Epithelial cell of prostate (primary cell): ENCODE measurements around the gene HIBADH.
A peak's percentile ranks its signal among the peaks of the same experiment; 100 is the strongest.
"Not testable (repeated sequence)": the region's sequence is repeated elsewhere in the genome, so short reads cannot be mapped to it uniquely, and the experiment has no call there.

Experiments
- DNase-seq: peaks from one replicate; pipeline ENCODE4 v3.0.0-alpha.2; 2011; ENCODE audit warnings: low read depth, low spot score
- H3K27ac ChIP-seq: fragments of 450-650 bp; 2 replicates; pipeline ENCODE4 v1.5.1; 2017; ENCODE audit warnings: mild to moderate bottlenecking

HIBADH gene

GRCh38 chr7:27640884-27641574 lies 21.7 kb downstream of the HIBADH start:
- no peak for DNase-seq
- peak overlapping the region; percentile 76 for H3K27ac ChIP-seq

GRCh38 chr7:27639851-27640250 lies 22.8 kb downstream of the HIBADH start:
- H3K27ac ChIP-seq, result no peak overlapping the region
- DNase-seq, result no peak

- DNase-seq, H3K27ac ChIP-seq: not testable (repeated sequence)
Measured at GRCh38 chr7:27639048-27639447, 23.6 kb downstream of the HIBADH start.

- H3K27ac ChIP-seq, result no peak overlapping the region
Measured at GRCh38 chr7:27636326-27637006, 26.2 kb downstream of the HIBADH start.

GRCh38 chr7:27635728-27636127 lies 27.0 kb downstream of the HIBADH start:
- no peak overlapping the region for H3K27ac ChIP-seq
- DNase-seq, result no peak

More at GRCh38 chr7:27636326-27637006, 26.2 kb downstream of the HIBADH start:
- no peak for DNase-seq

- no peak overlapping the region for H3K27ac ChIP-seq
- DNase-seq, result no peak
Measured at GRCh38 chr7:27634671-27635493, 27.8 kb downstream of the HIBADH start.

- no peak overlapping the region for H3K27ac ChIP-seq
- DNase-seq, result no peak
Measured at GRCh38 chr7:27633062-27633461, 29.6 kb downstream of the HIBADH start.

GRCh38 chr7:27631391-27631790 lies 31.3 kb downstream of the HIBADH start:
- H3K27ac ChIP-seq, result no peak overlapping the region
- DNase-seq, result no peak

GRCh38 chr7:27627146-27627545 lies 35.5 kb downstream of the HIBADH start:
- H3K27ac ChIP-seq, result no peak overlapping the region

GRCh38 chr7:27619492-27619891 lies 43.2 kb downstream of the HIBADH start:
- no peak for DNase-seq

More at GRCh38 chr7:27627146-27627545, 35.5 kb downstream of the HIBADH start:
- no peak for DNase-seq

GRCh38 chr7:27617651-27618381 lies 44.9 kb downstream of the HIBADH start:
- H3K27ac ChIP-seq, result no peak overlapping the region

More at GRCh38 chr7:27619492-27619891, 43.2 kb downstream of the HIBADH start:
- no peak overlapping the region for H3K27ac ChIP-seq

GRCh38 chr7:27616914-27617548 lies 45.7 kb downstream of the HIBADH start:
- DNase-seq, result no peak
- H3K27ac ChIP-seq, result no peak overlapping the region

More at GRCh38 chr7:27617651-27618381, 44.9 kb downstream of the HIBADH start:
- DNase-seq, result no peak

- no peak for DNase-seq
- H3K27ac ChIP-seq, result no peak overlapping the region
Measured at GRCh38 chr7:27616186-27616491, 46.5 kb downstream of the HIBADH start.

GRCh38 chr7:27615420-27616185 lies 47.1 kb downstream of the HIBADH start:
- DNase-seq, result no peak
- H3K27ac ChIP-seq, result no peak overlapping the region

- DNase-seq, result no peak
- no peak overlapping the region for H3K27ac ChIP-seq
Measured at GRCh38 chr7:27614095-27614494, 48.6 kb downstream of the HIBADH start.

- DNase-seq, result peak; percentile 43
- H3K27ac ChIP-seq, result no peak overlapping the region
Measured at GRCh38 chr7:27611059-27611458, 51.6 kb downstream of the HIBADH start.

GRCh38 chr7:27608776-27609495 lies 53.7 kb downstream of the HIBADH start:
- no peak overlapping the region for H3K27ac ChIP-seq
- DNase-seq, result no peak

- peak overlapping the region; percentile 82 for H3K27ac ChIP-seq
- DNase-seq, result no peak
Measured at GRCh38 chr7:27607210-27607606, 55.5 kb downstream of the HIBADH start.
